GM18508 (cell line): Measurements from ENCODE around the gene CCNK.

ENCODE experiments used
- ATAC-seq: cut with Tn5 transposase; IDR thresholded peaks from one replicate; pipeline ENCODE4 v1.9.1; 2021; ENCODE audit warnings: moderate number of reproducible peaks; ENCODE audit not compliant: insufficient read depth, unreplicated experiment

CCNK gene

DNA sequence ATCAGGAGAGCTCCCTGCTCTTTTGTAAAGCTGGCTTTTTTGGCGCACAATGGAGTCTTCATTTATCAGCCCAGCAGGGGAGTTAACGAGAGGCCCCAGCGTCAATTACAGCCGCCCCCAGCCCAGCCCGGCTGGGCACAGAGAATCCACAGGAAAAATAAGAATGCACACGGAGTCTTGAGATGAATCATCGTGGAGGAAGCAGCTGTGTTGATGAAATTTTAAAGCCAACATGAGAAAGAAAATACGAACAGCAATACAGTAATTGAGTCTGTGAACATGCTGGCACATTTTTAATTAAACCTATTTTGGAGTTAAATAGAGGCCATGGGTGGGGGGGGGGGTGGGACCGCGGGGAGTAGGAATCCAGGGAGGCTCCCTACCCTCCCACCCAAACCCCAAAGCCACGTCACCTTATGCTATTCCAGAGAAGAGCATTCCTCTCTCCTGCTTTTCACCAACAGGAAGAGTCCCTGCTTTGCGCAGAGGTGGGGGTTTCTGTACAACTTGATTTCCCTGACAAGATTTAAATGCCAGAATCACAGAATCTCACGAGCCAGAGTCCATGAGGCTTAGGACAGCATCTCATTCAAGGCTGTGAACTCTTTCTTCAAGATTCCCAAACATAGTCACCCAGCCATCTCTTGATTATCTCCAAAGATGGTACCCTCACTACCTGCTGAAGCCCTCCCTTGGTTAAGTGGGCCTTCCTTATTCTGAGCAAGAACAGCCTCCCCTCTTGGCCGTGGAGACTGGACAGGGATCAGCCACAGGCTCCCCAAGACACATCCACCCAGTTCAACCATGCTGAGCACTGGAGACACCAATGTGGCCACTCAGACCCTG, 50.3 kb downstream of the CCNK start:
- ATAC-seq, result no peak

GRCh38 chr14:99532310-99532709, 51.1 kb downstream of the CCNK start:
- no peak for ATAC-seq

- no peak for ATAC-seq
Observed at GRCh38 chr14:99534333-99534732, 53.1 kb downstream of the CCNK start.

DNA sequence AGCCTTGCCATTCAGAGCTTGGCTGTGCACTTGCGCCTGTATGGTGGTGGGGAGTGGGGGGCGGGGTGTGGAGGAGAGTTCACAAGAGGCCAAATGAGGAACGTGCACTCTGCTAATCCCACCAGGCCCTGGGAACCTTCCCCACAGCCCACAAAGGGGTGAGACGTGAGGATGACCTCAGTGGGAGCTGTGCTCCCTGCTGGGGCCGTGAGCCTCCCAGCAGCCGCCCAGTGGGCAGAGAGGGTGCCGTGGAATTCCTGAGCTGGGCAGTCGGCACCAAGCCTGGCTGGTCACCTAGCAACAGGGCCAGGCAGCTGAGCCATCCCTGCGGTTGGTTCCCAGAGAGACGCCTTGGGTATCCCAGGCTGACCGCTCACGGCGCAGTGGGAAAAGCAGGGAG, 53.7 kb downstream of the CCNK start:
- ATAC-seq, result no peak

DNA sequence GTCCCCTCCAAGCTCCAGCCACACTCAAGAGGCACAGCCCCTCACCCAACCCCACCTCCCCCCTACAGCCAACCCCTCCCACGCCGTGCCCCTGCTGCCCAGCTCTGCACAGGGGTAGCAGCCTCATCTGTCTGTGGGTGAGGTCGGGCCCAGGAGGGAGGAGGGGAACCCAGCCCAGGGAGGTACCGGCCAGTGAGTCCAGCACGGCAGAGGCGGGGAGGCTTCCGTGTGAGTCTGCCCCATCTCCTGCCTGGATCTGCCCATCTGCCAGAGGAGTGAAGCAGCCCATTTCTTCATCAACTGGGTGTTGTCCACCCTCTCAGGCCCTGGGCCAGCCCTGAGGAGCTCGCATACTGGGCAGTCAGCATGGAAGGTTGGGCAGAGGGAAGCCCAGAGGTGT, 54.2 kb downstream of the CCNK start:
- ATAC-seq, result no peak

GRCh38 chr14:99535908-99536778, 54.9 kb downstream of the CCNK start:
- no peak for ATAC-seq

DNA sequence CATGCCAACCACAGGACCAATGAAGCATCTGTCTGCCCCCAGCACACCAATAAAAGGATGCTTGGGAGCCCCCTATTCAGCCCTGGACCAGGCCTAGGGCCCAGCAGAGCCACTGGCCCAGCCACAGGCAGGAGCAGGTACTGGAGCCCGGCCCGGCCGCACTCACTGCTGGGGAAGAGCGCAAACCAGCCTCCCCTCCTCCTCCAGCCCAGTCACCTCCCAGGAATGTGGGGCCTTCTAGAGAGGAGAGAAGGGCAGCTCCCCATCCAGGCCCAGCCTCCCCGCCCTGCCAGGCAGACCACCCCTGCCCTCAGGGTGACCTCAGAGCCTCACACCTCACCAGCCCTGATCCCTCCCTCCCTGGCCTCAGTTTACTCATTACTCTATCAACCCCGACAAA, 56.2 kb downstream of the CCNK start:
- ATAC-seq, result no peak

GRCh38 chr14:99538275-99538674, 57.1 kb downstream of the CCNK start:
- ATAC-seq, result no peak

DNA sequence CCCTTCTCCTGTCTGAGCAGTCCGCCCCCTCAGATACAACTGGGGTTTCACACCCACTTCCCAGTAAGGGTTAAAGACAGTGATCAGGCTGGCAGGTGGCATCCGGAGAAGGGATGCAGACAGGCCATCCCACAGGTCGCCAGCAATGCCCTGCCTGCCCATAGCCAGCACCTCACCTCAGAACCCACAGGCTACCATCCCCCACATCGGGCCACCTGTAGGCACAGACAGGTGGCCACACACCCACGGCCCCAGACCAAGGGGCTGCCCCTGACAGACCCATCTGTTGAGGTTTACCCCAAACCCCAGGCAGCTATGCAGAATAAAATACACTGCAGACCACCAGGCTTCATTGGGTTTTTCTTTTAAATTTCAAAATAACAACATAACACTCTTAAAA, 57.5 kb downstream of the CCNK start:
- ATAC-seq, result no peak

- ATAC-seq, result no peak
Observed at GRCh38 chr14:99539491-99539890, 58.3 kb downstream of the CCNK start.

GRCh38 chr14:99540196-99541032, 59.2 kb downstream of the CCNK start:
- ATAC-seq, result no peak

DNA sequence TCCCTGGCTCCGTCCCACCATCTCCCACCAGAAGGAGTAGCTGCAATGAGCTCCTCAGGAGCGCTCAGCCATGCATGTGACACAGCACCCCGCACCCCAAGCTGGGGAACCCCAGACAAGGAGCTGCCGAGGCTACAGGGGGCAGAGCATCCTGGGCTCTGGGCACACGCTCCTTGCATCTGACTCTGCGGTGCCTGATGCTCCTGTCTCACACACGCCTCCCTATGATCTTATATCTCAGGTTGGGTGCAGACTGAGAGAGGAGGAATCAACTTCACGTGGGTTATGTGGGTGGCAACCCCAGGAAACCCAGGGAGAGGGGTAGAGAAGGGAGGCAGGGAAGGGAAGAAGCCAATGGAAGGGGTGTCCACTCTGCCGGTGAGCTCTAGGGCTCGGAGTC, 60.0 kb downstream of the CCNK start:
- ATAC-seq, result no peak

- ATAC-seq, result no peak
Observed at GRCh38 chr14:99541677-99542470, 60.7 kb downstream of the CCNK start.

DNA sequence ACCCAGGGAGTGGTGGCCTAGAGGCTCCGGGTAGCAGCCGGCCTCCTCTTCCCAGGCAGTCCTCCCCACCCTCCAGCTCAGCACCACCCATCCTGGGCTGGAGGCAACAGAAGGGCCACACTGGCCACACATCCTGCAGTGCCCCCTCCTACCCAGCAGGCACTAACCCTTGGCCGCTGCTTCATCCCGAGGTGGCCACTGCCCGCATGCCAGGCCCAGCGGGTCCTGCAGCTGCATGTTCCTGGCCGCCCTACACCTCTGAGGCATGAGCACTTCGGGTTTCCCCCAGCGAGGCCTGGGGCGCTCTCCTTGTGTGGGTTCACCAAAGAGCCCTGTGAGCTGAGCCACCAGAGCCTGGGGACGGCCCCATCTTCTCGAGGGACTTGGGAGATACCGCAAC, 61.4 kb downstream of the CCNK start:
- ATAC-seq, result no peak

DNA sequence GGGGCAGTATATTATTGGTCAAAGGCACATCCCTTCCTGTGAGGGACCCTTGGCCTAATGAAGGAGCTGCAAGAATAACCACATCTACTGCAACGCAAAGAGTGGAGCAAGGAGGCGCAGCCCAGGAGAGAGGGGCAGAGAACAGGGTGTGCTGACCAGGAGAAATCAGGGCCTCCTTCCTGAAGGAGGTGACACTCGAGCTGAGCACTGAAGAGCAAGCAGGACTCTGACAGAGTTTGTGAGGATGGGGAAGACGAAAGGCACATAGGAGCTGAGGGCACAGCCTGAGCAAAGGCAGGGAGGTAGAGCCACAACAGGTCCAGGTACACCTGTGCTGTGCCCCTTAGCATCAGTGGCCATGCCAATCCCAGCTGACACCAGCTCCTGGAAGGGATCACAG, 62.2 kb downstream of the CCNK start:
- no peak for ATAC-seq

GRCh38 chr14:99543985-99544384, 62.8 kb downstream of the CCNK start:
- ATAC-seq, result no peak

- no peak for ATAC-seq
Observed at GRCh38 chr14:99544991-99545390, 63.8 kb downstream of the CCNK start.

DNA sequence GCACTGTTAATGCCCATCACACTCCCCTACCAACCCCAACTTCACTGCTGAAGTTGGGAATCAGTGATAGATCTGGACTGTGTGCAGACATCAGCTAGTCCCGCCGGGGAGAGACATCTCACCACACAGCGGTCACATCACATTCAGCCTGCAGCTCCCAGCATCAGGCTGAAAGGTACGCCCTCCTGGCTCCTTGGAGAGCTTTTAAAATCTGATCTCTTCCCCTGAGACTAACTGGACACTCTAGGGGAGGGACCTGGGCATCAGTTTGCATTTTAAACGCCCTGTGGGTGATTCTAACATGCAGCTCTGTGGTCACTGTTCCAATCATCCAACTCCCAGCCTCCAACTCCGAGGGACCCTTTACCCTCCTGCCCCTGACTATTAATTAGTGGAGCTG, 64.4 kb downstream of the CCNK start:
- no peak for ATAC-seq

- ATAC-seq, result no peak
Observed at GRCh38 chr14:99546234-99546879, 65.1 kb downstream of the CCNK start.
